NCI-H345 (cell line): ENCODE data around the gene MTFP1.
"Not testable (repeated sequence)": the region's sequence is repeated elsewhere in the genome, so short reads cannot be mapped to it uniquely, and the experiment has no call there.

Source experiments
- DNase-seq: peaks from one replicate; lab custom pipeline; 2025; lab: John Stamatoyannopoulos, UW

MTFP1 gene

DNA sequence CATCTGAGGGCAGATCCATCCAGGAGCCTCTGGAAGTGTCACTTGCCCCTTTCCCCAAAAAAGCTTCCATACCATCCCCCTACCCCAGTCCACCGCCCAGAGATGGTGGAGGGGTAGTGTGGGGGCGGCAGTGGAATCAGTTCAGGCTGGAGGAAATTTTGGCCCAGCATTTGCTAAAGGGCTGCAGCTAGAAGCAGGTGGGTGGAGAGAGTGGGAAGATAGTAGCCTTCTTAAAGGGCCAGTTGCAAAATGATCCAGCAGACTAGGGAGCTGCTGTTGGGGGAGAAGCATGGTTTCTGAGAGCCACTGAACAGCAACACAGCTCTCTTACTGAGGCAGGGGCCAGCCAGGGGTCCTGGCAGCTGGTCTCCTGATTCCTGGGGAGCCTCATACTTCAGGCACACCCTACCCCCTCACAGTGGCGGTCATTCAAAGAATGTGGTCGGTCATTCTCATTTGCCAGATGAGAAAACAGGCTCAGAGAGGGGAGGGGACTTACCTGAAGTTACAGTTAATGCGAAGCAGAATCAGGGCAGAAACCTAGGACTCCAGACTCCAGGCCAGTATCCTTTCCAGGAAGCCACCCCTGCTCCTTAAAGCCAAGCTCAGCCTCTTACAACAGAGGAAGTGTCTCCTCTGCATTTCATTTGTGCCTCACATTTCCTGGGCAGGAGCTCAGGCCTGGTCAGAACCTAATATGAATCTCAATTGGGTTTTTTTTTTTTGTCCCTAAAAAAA lies 23.4 kb upstream of the MTFP1 start:
- no peak for DNase-seq

DNA sequence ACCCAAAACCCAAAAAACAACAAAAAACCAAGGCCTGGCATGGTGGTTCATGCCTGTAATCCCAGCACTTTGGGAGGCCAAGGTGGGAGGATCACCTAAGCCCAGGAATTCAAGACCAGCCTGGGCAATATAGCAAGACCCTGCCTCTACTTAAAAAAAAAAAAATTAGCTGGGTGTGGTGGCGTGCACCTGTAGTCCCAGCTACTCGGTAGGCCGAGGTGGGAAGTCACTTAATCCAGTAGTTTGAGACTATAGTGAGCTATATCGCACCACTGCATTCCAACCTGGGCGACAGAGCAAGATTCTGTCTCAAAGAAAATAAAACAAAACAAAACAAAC lies 22.8 kb upstream of the MTFP1 start:
- not testable (repeated sequence) for DNase-seq

DNA sequence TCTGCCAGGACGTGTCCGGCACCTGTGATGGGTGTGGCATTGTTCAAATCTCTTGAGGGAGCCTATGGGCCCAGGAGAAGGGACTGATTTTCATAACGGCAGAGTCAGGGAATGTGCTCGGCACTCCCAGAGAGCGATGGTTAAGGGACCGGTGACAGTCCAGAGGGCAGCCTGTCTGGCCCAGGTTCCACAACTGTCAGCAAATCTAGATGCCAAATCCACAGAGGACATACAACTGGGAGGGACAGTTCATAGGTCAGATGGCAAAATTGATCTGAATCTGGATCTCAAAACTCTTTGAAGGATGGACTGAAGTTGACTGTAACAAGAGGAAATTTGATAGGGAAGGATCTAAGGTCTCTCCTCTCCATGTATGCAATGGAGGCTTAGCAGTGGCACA lies 21.3 kb upstream of the MTFP1 start:
- DNase-seq: no peak

DNA sequence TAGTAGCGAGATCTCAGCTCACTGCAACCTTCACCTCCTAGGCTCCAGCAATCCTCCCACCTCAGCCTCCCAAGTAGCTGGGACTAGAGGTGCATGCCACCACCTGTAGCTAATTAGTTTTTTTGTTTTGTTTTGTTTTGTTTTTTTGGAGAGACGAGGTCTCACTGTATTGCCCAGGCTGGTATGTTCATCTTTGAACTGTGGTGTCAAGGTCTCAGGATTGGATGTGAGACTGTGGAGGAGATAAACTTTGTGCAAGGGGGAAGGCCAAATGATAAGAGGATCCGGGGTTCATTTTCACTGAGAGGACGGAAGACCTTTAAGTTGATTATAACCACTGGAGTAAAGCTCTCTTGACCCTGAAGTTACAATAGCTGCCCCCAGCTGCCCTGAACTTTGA lies 19.8 kb upstream of the MTFP1 start:
- DNase-seq: no peak

DNA sequence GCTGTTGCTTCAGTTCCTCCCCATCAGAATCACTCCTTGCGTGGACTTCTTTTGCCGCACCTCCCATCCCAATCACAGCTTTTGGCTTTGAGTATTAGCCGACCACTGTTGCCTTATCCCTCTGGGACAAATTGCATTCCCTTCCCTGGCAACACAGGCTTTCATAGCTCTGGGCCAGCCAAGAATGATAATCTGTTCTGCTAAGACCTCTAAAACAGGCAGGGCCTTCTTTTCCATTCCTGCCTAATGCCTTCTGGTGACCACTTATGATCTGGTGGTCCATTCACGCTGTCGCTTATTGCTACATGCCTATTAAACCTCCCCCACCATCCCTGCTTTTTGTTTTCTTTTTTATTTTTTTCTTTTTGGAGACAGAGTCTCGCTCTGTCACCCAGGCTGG lies 19.2 kb upstream of the MTFP1 start:
- DNase-seq: no peak

DNA sequence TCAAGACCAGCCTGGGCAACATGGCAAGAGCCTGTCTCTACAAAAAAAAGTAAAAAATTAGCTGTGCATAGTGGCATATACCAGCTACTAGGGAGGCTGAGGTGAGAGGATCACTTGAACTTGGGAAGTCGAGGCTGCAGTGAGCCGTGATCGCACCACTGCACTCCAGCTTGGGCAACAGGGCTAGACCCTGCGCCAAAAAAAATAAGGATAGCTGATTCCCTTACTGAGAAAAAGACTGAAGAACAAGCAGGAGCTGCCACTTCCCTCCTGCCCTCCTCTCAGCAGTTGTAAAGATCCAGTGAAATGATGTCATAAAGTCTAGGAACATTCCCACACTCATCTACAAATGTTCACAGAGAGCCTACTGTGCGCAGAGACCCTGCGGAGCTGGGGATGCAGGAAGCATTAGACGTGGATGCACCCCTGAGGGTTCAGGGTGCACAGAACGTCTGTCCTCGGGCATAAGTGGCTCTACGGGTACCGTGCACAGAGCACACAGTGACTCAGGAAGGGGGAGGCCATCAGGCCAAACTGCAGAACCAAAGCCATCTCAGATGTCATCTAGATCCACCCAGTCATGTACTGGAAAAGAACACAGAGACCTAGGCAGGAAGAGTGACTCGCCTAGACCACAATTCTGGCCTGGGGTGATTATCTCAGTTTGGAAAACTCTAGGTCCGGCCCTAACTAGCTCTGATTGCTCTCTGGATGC lies 17.0 kb upstream of the MTFP1 start:
- no peak for DNase-seq

DNA sequence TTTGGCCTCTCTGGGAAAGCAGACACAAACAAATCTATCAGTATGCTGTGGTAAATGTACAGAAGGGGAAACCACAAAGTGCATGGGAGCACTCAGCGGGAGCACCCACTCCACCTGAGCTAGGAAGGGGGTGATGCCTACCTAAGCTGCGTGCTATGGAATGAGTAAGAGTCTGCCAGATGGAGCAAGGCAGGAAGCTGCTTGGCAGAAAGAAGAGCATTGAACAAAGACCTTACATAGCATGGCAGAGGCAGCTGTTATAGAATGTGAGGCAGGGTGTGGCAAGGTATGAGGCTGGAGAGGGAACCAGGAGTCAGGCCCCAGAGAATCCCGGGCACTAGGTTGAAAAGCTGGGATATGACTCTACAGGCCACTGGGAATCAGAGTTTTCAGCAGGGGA lies 13.8 kb upstream of the MTFP1 start:
- DNase-seq: no peak

DNA sequence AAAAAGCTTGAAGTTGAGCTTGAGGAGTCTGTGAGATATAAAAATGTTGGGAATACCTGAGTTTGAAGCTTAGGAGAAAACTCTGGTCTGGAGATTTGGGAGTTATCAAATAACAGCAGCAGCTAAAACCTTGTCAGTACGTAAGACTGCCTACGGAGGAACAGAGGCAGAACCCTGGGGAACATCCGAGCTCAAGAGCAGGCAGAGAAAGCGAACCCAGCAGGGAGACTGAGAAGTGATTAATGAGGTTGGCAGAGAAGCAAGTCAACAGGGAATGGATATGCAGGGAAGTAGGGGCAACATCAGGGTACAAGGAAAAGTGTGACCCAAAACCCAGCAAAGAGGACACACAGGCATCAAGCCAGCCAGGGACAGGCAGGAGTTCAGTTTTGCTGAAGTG lies 12.6 kb upstream of the MTFP1 start:
- DNase-seq: no peak

DNA sequence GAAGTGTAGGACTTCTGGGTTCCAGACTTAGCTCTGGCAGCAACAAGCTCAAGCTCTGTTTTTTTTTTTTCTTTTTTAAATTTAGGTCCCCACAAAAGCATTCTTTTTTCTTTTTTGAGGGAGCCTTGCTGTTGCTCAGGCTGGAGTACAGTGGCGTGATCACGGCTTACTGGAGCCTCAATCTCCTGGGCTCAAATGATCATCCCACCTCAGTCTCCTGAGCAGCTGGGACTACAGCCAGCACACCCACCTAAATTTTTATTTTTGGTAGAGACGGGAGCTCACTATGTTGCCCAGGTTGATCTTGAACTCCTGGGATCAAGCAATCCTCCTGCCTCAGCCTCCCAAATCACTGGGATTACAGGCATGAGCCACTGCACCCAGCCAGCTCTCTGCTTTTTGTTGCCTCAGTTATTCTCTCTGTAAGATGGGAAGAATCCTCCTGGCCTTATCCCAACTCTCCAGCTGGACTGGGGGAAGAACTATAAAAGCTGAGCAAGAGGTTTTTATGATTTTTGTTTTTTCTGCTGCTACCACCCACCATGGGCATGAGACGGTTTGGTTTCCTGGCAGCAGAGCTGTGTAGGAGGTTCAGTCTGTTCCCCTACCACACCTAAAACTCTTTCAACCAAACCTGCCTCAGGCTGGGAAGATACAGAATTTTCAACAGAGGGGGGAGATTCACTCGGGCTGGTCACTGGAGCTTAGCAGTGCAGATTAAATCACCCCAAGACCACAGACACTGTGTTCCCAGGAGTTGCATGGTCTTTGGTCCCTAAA lies 11.6 kb upstream of the MTFP1 start:
- no peak for DNase-seq

DNA sequence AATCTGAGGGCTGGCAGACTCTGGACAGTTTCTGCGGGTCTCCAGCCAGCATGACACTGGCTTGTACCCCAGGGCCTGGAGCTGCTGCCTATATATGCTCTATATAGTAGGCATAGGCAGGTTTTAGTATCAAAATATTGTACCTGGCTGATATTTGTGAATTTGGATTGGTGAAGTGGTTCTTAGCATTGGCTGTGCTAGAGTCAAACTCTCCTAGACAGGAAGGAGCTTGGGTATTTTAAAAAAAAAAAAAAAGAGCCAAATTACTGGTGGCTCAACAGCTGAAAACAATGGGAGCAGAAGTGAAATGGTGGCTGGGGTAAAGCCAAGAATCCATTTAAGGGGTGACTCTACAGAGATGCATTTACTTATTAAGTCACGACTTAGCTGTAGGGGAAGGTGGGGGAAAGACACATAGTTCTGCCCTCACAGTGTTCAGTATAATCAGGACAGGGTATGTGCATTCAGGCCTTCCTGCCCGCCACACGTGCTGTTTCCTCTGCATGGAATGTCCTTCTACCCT lies 11.0 kb upstream of the MTFP1 start:
- no peak for DNase-seq

DNA sequence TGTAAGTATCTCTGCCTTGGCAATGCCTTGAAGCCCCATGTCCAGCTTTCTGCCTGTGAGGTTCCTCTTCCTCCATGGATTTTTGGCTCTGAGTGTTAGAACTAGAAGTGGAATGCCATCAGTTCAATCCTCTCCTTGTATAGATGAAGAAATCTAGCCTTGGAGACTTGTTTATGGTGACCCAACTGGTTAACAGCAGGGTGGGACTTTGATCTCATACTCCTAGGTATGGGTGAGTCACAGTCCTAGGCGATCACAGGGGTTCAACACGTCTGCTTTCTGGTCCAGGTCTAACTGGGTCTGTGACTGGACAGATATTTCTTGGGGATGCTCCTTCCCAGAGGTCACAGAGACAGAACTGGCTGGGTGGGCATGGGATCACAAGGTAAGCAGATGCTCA lies 9.2 kb upstream of the MTFP1 start:
- no peak for DNase-seq

DNA sequence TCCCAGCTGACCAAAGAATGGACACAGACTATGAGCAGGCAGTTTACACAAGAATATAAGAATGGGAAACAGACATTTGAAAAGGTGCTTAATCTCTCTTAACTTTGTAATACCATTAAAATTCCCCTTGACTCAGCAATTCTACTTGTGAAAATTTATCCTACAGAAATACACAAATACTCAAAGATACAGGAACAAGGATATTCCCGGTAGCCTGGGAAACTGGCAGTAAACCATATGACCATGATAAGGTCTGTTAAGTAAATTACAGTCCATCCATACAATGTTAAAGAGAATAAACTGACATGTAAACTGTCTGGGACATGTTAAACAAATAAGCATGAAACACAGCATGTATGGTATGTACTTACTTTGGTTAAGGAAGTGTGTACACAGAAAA lies 8.7 kb upstream of the MTFP1 start:
- no peak for DNase-seq

DNA sequence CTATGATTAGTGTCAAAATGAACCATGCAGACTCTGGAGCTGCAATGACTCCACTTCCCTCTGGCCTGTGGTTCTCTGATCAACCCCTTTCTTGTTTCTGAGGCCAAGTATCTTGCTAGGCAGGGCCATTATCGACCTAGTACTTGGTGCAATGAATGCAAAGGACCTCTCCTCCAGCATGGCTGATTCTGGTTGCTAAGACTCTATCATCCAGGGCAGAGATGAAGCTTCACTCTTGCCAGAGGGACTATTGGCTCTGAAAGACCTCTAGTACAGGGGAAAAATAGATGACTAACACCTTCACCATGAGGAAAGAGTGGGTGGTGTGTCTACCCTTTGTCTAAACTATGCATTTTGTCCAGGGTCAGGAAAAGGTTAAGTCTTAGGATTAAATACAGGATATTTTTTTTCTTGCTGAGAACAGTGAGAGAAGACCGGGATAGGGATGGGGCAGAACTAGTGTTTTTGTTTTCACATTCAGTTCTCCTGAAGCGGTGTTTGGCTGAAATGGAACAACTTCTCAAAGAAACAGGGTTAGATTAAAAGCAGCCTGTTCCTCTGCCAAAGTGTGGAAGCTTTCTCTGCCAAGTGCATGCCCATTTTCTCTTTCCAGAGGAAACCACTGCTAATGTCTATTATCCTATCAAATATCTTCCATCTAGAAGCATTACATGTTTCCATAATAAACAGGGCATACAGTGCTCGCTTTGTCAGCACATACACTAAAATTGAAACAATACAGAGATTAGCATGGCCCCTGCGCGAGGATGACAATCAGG lies 5.0 kb upstream of the MTFP1 start:
- DNase-seq: no peak

DNA sequence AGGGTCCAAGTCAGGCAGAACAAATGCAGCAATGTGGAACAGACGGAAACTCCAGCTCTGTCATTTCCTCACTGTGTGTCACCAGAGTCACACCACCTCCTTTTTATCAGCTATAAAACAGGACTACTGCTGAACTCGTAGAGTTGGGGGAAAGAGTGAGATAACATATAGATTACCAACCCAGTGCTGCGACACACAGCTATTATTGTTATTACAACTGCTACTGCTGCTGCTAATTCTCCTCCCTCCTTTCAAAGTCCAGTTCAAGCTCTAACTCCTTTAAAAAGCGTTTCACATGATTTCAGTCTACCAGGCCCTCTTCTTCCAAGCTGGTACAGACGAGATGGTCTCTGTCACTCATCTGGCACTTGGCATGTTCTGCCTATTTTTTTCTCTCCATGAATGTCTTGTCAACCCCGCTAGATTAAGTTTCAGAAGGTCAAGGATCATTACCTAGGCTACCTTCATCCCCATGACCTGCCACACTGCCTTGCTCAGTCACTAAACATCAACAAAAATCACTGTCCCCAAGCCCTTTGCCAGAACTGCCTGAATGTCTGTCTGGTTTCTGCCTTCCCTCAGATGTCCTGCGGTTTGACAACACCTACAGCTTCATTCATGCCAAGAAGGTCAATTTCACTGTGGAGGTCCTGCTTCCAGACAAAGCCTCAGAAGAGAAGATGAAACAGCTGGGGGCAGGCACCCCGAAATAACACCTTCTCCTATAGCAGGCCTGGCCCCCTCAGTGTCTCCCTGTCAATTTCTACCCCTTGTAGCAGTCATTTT lies 3.7 kb upstream of the MTFP1 start:
- no peak for DNase-seq

DNA sequence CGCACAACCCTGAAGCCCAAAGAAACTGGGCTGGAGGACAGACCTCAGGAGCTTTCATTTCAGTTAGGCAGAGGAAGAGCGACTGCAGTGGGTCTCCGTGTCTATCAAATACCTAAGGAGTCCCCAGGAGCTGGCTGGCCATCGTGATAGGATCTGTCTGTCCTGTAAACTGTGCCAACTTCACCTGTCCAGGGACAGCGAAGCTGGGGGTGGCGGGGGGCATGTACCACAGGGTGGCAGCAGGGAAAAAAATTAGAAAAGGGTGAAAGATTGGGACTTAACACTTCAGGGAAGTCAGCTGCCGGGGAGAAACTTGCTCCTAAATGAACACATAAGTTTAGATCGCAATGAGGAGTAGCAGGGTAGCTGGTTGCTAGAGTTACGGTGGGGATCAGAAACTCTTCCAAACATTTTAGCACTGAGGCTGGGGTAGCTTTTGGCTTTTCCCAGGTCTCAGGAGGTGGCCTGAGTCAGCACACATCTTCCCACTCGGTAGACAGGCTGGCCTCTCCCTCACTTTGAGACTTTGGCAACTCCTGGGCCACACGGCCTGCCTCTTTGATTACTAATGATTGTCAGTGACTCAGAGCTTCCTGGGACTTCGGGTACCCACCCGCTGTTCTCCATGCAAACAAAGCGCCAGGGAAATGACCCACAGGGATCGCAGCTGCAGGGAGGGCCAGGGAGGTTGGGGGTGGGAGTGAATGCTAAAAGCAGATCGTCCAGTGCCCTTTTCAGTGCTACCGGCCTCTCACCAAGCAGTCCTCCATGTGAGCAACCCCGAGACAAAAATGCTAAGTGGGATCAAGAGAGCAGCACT lies 2.9 kb upstream of the MTFP1 start:
- DNase-seq: peak; percentile 31

DNA sequence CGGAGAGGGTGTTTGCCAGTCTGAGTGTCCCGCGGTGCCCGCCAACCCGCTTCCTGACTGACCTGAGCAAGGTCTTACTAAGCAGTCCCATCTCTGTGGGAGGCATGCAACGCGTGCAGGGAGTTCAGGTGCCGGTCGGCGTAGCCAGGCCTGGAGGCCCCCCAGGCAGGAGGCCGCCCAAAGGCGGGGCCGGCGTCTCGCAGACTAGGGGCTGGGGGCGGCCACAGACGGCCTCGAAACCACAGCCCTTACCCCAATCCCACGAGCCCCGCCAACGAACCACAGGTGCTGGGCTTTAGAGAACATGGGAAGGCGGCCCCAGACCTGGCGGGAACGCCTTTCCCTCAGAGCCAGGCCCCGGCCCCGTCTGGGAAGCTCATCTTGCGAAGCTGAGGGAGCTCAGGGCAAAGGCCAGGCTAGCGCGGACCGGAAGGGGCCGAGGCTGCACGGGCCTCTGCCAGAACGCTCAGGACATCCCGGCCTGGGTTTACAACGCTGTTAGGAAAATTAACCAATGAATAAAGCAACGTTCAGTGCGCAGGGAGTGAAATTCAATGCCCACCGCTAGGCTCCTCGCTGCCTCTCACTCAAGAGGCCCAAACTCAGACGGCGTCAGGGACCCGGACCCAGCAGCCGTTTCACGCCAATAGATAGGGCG lies 2.1 kb upstream of the MTFP1 start:
- DNase-seq: peak; percentile 40

DNA sequence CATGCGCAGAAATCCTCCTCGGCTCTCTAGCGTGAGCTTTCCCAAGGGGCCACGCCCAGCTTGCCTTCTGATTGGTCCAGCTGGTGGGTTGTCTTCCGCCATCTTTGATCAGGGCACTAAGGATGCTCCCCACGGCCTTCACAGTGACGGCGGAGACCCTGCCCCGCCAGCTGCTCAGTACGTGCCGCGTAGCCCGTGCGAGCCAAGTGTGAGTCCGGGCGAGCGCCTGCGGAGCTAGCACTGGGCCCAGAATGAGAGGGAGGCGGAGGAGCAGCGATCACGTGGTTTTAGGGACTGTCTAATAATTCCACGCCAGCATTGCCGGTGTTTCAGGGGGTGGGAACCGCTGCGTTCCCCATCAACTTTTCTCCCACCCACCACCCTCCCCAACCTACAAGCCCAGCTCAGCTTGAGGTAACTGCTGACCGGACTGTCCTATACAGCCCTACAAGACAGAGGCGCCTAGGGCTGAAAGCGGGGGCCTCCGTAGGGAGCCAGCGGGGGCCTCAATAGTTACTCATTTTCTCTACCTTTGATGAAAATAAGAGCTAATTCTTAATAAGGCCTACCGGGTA lies 1.5 kb upstream of the MTFP1 start:
- DNase-seq: peak; percentile 99

DNA sequence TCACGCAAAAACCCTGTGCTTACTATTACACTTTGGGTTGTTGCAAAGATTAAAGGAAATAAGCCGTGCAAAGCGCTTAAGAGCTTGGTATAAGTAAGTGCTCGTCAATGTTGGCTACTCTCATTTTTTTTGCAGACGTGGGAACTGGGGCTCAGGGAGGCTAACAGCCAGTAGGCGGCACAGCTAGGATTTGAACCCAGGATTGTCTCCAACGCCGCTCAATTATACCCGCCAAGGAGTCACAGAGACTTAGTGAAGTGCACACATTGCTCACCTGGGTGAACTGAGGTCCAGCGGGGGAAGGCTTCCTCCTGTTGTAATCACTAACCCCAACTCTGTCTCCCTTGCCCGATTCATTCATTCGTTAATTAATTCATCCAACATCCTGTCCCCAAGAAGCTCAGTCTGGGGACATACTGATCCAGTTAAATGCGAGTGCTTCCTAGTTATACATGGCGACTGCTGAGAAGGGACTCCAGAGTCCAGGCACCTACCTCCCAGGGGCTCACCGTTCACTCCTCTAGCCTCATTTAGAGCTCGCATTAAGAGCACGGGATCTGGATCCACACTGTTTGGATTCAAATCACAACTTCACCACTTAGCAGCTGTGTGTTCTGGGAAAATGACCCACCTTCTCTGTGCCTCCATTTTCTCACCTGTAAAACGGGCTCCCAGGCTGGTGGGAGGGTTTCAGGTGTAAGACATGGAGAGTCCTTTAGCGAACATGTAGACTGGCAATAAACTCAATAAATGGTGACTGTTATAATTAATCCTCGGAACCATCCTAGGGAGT lies 838 bp upstream of the MTFP1 start:
- DNase-seq: no peak

DNA sequence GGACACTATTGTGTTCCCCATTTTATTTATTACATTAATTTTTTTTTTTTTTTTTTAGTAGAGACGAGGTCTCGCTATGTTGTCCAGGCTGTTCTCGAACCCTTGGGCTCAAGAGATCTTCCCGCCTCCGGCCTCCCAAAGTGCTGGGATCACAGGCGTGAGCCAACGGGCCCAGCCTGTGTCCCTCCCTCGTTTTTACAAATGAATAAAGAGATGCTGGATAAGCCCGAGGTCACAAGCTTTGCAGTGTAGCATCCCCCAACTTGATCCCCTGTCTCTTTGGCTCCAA lies 297 bp upstream of the MTFP1 start:
- no peak for DNase-seq
